ENCODE measurements around the gene POU5F1. TPM values are rescaled to one million over a fixed set of nuclear protein-coding genes. Genes with fewer than 3 reads are reported as not detected.

The POU5F1 gene
- total RNA-seq, 1 experiment from 2014 or later = not detected

- TF ChIP-seq CTCF (conservative IDR thresholded peaks at IDR 0.05; ENCODE audit: low read depth, low read length) (no peak), EZH2 (IDR thresholded peaks at IDR 0.05; ENCODE audit: borderline replicate concordance, low read depth, low read length, poor library complexity, severe bottlenecking) (no peak)
- ChIA-PET CTCF (no interaction called here), POLR2A (ENCODE audit: low non-redundant PET) (interaction anchor here (0.6 kb wide), 1 partner anchor 308 kb away, joined by 11 read pairs; no protein-coding TSS in a partner anchor)
- peaks cover 9% of the 10 kb centered on the region for H3K4me1 ChIP-seq (ENCODE audit: insufficient read depth, low read length, poor library complexity, severe bottlenecking)
- no peak overlapping the region for H3K4me3 ChIP-seq (ENCODE audit: low read depth, low read length, poor library complexity, severe bottlenecking)
- H3K36me3 ChIP-seq (ENCODE audit: insufficient read depth, low read length, poor library complexity, severe bottlenecking) = no peaks in the 10 kb centered on the region
- no peak for DNase-seq (ENCODE audit: low spot score)
- no peaks in the 10 kb centered on the region for H3K9me3 ChIP-seq (ENCODE audit: low read depth, low read length, poor library complexity, severe bottlenecking)
- intact Hi-C loops (cut with micrococcal nuclease; ENCODE audit: unreplicated experiment) = no loop called here
- no TSS peak for BruUV-seq (replicated peaks)
- H3K27ac ChIP-seq (ENCODE audit: low read depth, low read length, poor library complexity, severe bottlenecking) = no peak overlapping the region
- H3K27me3 ChIP-seq (replicated peaks; ENCODE audit: insufficient read depth, low read depth, low read length, poor library complexity) = no peaks in the 10 kb centered on the region
Observed at GRCh38 chr6:31122791-31123706, 47.4 kb downstream of the POU5F1 start.

GRCh38 chr6:31121131-31121790 is 49.2 kb downstream of the POU5F1 start:
- CTCF ChIA-PET = no interaction called here
- DNase-seq (ENCODE audit: low spot score) = no peak
- peaks cover 9% of the 10 kb centered on the region for H3K4me1 ChIP-seq (ENCODE audit: insufficient read depth, low read length, poor library complexity, severe bottlenecking)
- TF ChIP-seq CTCF (conservative IDR thresholded peaks at IDR 0.05; ENCODE audit: low read depth, low read length) = no peak
- TF ChIP-seq EZH2 (IDR thresholded peaks at IDR 0.05; ENCODE audit: borderline replicate concordance, low read depth, low read length, poor library complexity, severe bottlenecking) = no peak
- no TSS peak for BruUV-seq (replicated peaks)
- no peak overlapping the region for H3K27ac ChIP-seq (ENCODE audit: low read depth, low read length, poor library complexity, severe bottlenecking)
- H3K36me3 ChIP-seq (ENCODE audit: insufficient read depth, low read length, poor library complexity, severe bottlenecking) = no peaks in the 10 kb centered on the region
- POLR2A ChIA-PET (ENCODE audit: low non-redundant PET) = no interaction called here
- no peaks in the 10 kb centered on the region for H3K9me3 ChIP-seq (ENCODE audit: low read depth, low read length, poor library complexity, severe bottlenecking)
- no peaks in the 10 kb centered on the region for H3K27me3 ChIP-seq (replicated peaks; ENCODE audit: insufficient read depth, low read depth, low read length, poor library complexity)
- no peak overlapping the region for H3K4me3 ChIP-seq (ENCODE audit: low read depth, low read length, poor library complexity, severe bottlenecking)
- intact Hi-C loops (cut with micrococcal nuclease; ENCODE audit: unreplicated experiment) = no loop called here

- no TSS peak for BruUV-seq (replicated peaks)
- ChIA-PET POLR2A (ENCODE audit: low non-redundant PET) (no interaction called here), CTCF (no interaction called here)
- Histone ChIP-seq H3K4me3 (ENCODE audit: low read depth, low read length, poor library complexity, severe bottlenecking) (no peak within 1 kb of the TSS), H3K36me3 (ENCODE audit: insufficient read depth, low read length, poor library complexity, severe bottlenecking) (no peaks in the 10 kb centered on the region), H3K9me3 (ENCODE audit: low read depth, low read length, poor library complexity, severe bottlenecking) (no peaks in the 10 kb centered on the region), H3K4me1 (ENCODE audit: insufficient read depth, low read length, poor library complexity, severe bottlenecking) (peaks cover 5% of the 10 kb centered on the region), H3K27me3 (replicated peaks; ENCODE audit: insufficient read depth, low read depth, low read length, poor library complexity) (no peaks in the 10 kb centered on the region), H3K27ac (ENCODE audit: low read depth, low read length, poor library complexity, severe bottlenecking) (no peak within 1 kb of the TSS)
- TF ChIP-seq CTCF (conservative IDR thresholded peaks at IDR 0.05; ENCODE audit: low read depth, low read length) (no peak), EZH2 (IDR thresholded peaks at IDR 0.05; ENCODE audit: borderline replicate concordance, low read depth, low read length, poor library complexity, severe bottlenecking) (no peak)
- no peak for DNase-seq (ENCODE audit: low spot score)
- intact Hi-C loops (cut with micrococcal nuclease; ENCODE audit: unreplicated experiment) = no loop called here
Observed at GRCh38 chr6:31120151-31120915, 50.1 kb downstream of the POU5F1 start, which contains the start of gene CDSN. Gene CDSN (minus strand): TSS chr6:31120446. CDS start chr6:31120419, 27 bp downstream.

Measured in A673 (cell line).